Aorta (tissue), 5 donors: ENCODE measurements around the gene SLC6A7. TPM values are rescaled to one million over a fixed set of nuclear protein-coding genes. Genes with fewer than 3 reads are reported as not detected.
"Not testable (repeated sequence)": the region's sequence is repeated elsewhere in the genome, so short reads cannot be mapped to it uniquely, and the experiment has no call there.

ENCODE experiments used
- ATAC-seq: fragments of 200-7000 bp; cut with Tn5 transposase; one replicate; pipeline ENCODE4 v1.9.1; 2022; ENCODE audit warnings: moderate library complexity; ENCODE audit not compliant: low FRiP score
- DNase-seq, 2 donors: peaks; one replicate each; pipeline ENCODE4 v3.0.0-alpha.2; 2020
- H3K27ac ChIP-seq, 2 donors: one replicate each; pipeline ENCODE4 v1.5.1; 2013; ENCODE audit warnings: low read length in 2 of 2, mild to moderate bottlenecking in 2 of 2, moderate library complexity in 2 of 2, control low read depth in 1 of 2, inconsistent platforms in 1 of 2, low read depth in 1 of 2
- H3K27me3 ChIP-seq, 2 donors: one replicate each; pipeline ENCODE4 v1.6.1; 2013; ENCODE audit warnings: control low read depth in 1 of 2, low read length in 1 of 2, mild to moderate bottlenecking in 1 of 2, moderate library complexity in 1 of 2; ENCODE audit not compliant: insufficient read depth in 2 of 2, control insufficient read depth in 1 of 2
- H3K36me3 ChIP-seq, 2 donors: one replicate each; pipeline ENCODE4 v1.6.1; 2013; ENCODE audit warnings: control low read depth in 1 of 2, low read length in 1 of 2, mild to moderate bottlenecking in 1 of 2; ENCODE audit not compliant: insufficient read depth in 2 of 2, control insufficient read depth in 1 of 2
- H3K4me1 ChIP-seq, 2 donors: one replicate each; pipeline ENCODE4 v1.6.1; 2013; ENCODE audit warnings: low read length in 2 of 2, control low read depth in 1 of 2, mild to moderate bottlenecking in 1 of 2, moderate library complexity in 1 of 2; ENCODE audit not compliant: insufficient read depth in 2 of 2, control insufficient read depth in 1 of 2
- H3K4me3 ChIP-seq, 2 donors: one replicate each; pipeline ENCODE4 v1.5.1; 2013; ENCODE audit warnings: low read length in 2 of 2, control low read depth in 1 of 2, mild to moderate bottlenecking in 1 of 2
- H3K9me3 ChIP-seq: one replicate; pipeline ENCODE4 v1.6.1; 2013; ENCODE audit warnings: mild to moderate bottlenecking, low read length; ENCODE audit not compliant: control insufficient read depth
- WGBS, 2 donors: extraction: QIAGEN DNeasy Blood & Tissue Kit; methylation state at CpG; one replicate each; pipeline ENCODE4 v1.1.7; 2013; 5-methylcytosine and 5-hydroxymethylcytosine counted together
- intact Hi-C, 2 donors: fragments of 100-400 bp; cut with DNase I; formaldehyde crosslinking; loops; one replicate each; pipeline versions ENCODE4 v1.14.2 to v1.15.0; 2022
- polyA plus RNA-seq, 2 donors: library from polyadenylated mRNA; stranded (reverse); fragments of 200-250 nt; gene quantifications; one replicate each; pipeline ENCODE4 v1.2.3, GENCODE V29; 2013
- total RNA-seq, 2 donors: library from RNA; stranded (reverse); fragmentation: NEBNext Ultra II Directional; extraction: Animal tissue kit (Norgen Biotek cat#: 25700); gene quantifications; one replicate each; pipeline ENCODE4 v1.2.1, GENCODE V29; 2021
- donor health status: healthy with polysubstance abuse.
- donor health status: Bipolar disorder and iron deficiency.
- donor health status: DM: no; HTN: no; CAD: no.
- donor health status: DM: no; HTN: no; CAD: no.
- donor health status: DM: yes; HTN: yes; CAD: no.

The SLC6A7 gene
- total and polyA plus RNA-seq, 4 donors: 0.25 to 0.41 TPM; not detected in 2

DNA sequence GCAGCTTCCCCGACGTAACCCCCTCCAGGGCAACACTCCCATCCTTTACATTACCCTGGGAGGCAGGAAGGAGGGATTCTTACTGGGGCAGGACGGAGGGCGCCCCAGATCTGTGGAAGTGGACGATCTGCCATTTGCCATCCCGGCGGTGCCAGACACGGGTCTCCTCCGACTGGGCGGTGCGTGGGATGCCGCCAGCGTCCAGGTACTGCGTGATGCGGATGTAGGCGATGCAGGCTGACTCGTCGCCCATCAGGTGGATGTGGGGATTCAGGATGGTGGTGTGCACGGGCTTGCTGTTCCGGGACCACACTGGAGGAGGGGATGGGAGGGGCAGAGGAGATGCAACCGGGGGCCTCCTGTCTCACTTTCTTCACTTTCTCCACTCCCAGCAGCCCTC is 33.0 kb downstream of the SLC6A7 start:
- Histone ChIP-seq H3K9me3 (no peaks in the 10 kb centered on the region), H3K27ac (no peak overlapping the region), H3K4me3 (no peak overlapping the region), H3K27me3 (no peaks in the 10 kb centered on the region), H3K4me1 (no peaks in the 10 kb centered on the region), H3K36me3 (no peaks in the 10 kb centered on the region)
- WGBS, 2 donors: 94% methylated on average over 21 of the region's 21 CpGs
- no peak for DNase-seq
- intact Hi-C loops: no loop called here
- no peak for ATAC-seq

GRCh38 chr5:150223474-150223873 is 33.6 kb downstream of the SLC6A7 start:
- DNase-seq (no peak), ATAC-seq (no peak)
- H3K4me3 ChIP-seq: no peak overlapping the region
- WGBS, 2 donors: 88% methylated on average over 7 of the region's 7 CpGs
- H3K27me3 ChIP-seq: no peaks in the 10 kb centered on the region
- H3K4me1 ChIP-seq: no peaks in the 10 kb centered on the region
- no peaks in the 10 kb centered on the region for H3K9me3 ChIP-seq
- no peaks in the 10 kb centered on the region for H3K36me3 ChIP-seq
- intact Hi-C loops: no loop called here
- no peak overlapping the region for H3K27ac ChIP-seq

DNA sequence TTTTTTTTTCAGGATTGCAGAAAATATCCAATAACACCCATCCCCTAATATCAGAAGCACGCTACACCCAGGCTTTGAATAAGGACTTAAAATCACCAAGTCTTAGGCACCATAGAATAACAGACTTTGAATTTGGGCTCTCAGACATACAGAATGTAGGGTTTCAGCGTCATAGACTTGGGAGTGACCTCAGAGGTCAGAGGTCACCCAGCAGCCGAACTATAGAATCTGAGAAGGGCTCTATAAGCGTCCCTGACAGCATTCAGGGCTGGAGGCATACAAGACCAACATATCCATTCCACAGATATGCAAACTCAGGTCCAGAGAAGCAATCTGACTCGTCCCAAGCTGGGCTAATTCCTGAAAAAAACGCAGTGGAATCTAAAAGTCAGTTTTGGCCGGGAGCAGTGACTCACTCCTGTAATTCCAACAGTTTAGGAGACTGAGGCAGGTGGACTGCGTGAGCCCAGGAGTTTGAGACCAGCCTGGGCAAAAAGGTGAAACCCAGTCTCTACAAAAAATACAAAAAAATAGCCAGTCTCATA is 34.7 kb downstream of the SLC6A7 start:
- 65 to 67% methylated on average over 8 of the region's 8 CpGs for WGBS, 2 donors
- intact Hi-C loops: no loop called here

GRCh38 chr5:150227036-150227435 is 37.2 kb downstream of the SLC6A7 start:
- H3K27ac ChIP-seq: no peak overlapping the region
- ATAC-seq: no peak
- H3K4me1 ChIP-seq: no peaks in the 10 kb centered on the region
- DNase-seq: no peak
- intact Hi-C loops: no loop called here
- H3K4me3 ChIP-seq: no peak overlapping the region
- no peaks in the 10 kb centered on the region for H3K36me3 ChIP-seq
- H3K9me3 ChIP-seq: no peaks in the 10 kb centered on the region
- H3K27me3 ChIP-seq: no peaks in the 10 kb centered on the region
- 95 to 97% methylated on average over 5 of the region's 5 CpGs for WGBS, 2 donors

More for the DNA sequence above, 34.7 kb downstream of the SLC6A7 start:
- no peaks in the 10 kb centered on the region for H3K27me3 ChIP-seq
- H3K27ac ChIP-seq: no peak overlapping the region
- no peak for DNase-seq
- no peak overlapping the region for H3K4me3 ChIP-seq
- no peak for ATAC-seq
- H3K4me1 ChIP-seq: no peaks in the 10 kb centered on the region
- no peaks in the 10 kb centered on the region for H3K9me3 ChIP-seq
- H3K36me3 ChIP-seq: no peaks in the 10 kb centered on the region

DNA sequence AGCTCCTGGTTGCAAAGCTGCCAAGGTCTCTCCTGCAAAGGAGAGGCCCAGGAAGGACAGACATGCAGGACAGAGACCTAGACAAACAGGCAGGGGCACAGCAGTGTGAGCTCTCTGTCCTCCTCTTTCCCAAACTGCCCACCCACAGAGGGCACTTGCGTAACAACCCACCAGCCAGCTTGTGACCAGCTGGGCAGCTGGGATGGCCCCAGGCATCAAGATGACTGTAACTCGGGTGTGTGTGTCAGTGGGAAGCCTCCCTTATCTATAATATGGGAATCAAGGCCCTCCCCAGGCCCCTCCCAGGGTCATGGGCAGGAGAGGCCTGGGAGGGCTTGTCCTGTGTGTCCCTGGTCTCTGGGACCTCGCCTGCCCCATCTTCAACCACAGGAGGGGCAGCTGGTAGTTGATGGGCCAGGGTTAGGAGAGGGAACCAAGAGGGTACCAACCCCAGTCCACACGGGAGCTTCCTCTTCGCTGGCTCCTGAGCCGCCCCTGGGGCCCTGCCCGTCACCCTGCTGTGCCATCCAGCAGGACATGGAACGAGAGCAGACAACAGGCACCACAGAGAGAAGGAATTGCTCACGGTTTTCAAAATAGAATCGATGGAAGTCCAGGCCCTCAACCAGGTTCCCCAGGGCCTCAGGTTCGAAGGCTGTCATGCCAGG is 37.9 kb downstream of the SLC6A7 start:
- intact Hi-C loops: no loop called here
- no peaks in the 10 kb centered on the region for H3K4me1 ChIP-seq
- DNase-seq (no peak), ATAC-seq (no peak)
- H3K4me3 ChIP-seq: no peak overlapping the region
- 84 to 87% methylated on average over 11 of the region's 11 CpGs for WGBS, 2 donors
- H3K9me3 ChIP-seq: no peaks in the 10 kb centered on the region
- H3K27ac ChIP-seq: no peak overlapping the region
- H3K27me3 ChIP-seq: no peaks in the 10 kb centered on the region
- H3K36me3 ChIP-seq: no peaks in the 10 kb centered on the region

DNA sequence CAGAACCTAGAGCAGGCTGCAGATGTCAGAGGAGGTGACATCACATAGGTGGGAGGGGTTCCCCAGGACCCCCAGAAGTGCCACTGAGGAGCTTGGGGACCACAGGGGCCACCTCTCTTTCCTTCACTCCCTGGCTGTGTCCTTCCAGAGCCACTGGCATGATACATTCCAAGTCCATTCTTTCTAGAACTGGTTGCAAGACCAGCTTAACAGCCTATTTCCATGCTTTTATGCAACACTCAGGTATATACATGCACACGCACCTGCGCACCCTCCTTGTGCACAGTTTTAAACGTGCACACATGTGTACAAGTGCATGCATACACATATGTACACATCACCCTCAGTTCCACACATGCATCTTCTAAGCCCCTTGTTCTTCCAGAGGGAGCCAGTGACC is 39.7 kb downstream of the SLC6A7 start:
- Histone ChIP-seq H3K4me3 (no peak overlapping the region), H3K9me3 (no peaks in the 10 kb centered on the region), H3K36me3 (no peaks in the 10 kb centered on the region), H3K4me1 (no peaks in the 10 kb centered on the region), H3K27ac (no peak overlapping the region), H3K27me3 (no peaks in the 10 kb centered on the region)
- ATAC-seq (no peak), DNase-seq (no peak)
- intact Hi-C loops: no loop called here
- WGBS, 2 donors: 75 to 83% methylated on average over 3 of the region's 3 CpGs

DNA sequence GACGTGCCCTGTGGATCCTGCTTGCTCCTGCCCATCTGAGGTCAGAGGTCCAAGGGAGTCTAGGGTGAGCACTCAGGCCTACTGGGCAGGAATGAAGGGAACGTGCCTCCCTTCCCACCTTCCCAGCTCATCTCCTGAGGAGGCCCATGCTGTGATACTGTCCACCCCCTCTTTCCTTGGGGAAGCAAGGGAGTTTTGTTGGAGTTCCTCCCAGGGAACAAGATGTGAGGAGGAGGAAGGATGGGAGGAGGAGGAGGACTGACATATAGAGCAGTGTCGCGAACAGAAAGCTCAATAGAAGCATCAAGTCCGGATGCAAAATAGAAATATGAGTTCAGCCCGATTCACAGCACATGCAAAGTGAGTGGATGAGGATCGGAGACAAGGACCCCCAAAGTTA is 41.0 kb downstream of the SLC6A7 start:
- Histone ChIP-seq H3K4me1 (no peaks in the 10 kb centered on the region), H3K27ac (no peak overlapping the region), H3K9me3 (no peaks in the 10 kb centered on the region), H3K27me3 (no peaks in the 10 kb centered on the region), H3K36me3 (no peaks in the 10 kb centered on the region), H3K4me3 (no peak overlapping the region)
- intact Hi-C loops: no loop called here
- 88 to 90% methylated on average over 7 of the region's 7 CpGs for WGBS, 2 donors
- ATAC-seq: no peak
- no peak for DNase-seq

- H3K4me3 ChIP-seq, H3K9me3 ChIP-seq, intact Hi-C loops, H3K4me1 ChIP-seq, H3K27ac ChIP-seq, ATAC-seq, H3K36me3 ChIP-seq, H3K27me3 ChIP-seq, DNase-seq: not testable (repeated sequence)
- 93 to 98% methylated on average over 5 of the region's 5 CpGs for WGBS, 2 donors
These were observed 43.8 kb downstream of the SLC6A7 start for GRCh38 chr5:150233706-150234105.
